GM12878 (cell line): ENCODE results near the gene PRKCQ. TPM values are rescaled to one million over a fixed set of nuclear protein-coding genes. Genes with fewer than 3 reads are reported as not detected.
A peak's percentile ranks its signal among the peaks of the same experiment; 100 is the strongest.

Source experiments
- ATAC-seq: fragments of 200-7000 bp; cut with Tn5 transposase; 3 replicates; pipeline ENCODE4 v1.9.1; 2020; ENCODE audit warnings: mild to moderate bottlenecking, moderate library complexity
- BruUV-seq: library from RNA; stranded (reverse); fragments of 400-500 nt; replicated peaks from 2 replicates; lab custom pipeline; 2021; lab: Mats Ljungman, UMichigan
- CTCF ChIA-PET: fragments of 300-600 bp; sonication (Branson Sonifier 250); formaldehyde crosslinking; extraction: SDS; loops from one replicate; lab custom pipeline; 2021; ENCODE audit warnings: inconsistent platforms; lab: Yijun Ruan, JAX
- POLR2A ChIA-PET: fragments of 350-600 bp; formaldehyde crosslinking; extraction: SDS; loops from one replicate; lab custom pipeline; 2021; ENCODE audit warnings: inconsistent platforms; lab: Charles Lee
- RAD21 ChIA-PET: fragments of 300-600 bp; sonication (Branson Sonifier 250); formaldehyde crosslinking; loops from one replicate; lab custom pipeline; 2023; ENCODE audit warnings: antibody characterized with exemption; ENCODE audit not compliant: unreplicated experiment; lab: Charles Lee
- SMC1A ChIA-PET: fragments of 300-600 bp; sonication (Branson Sonifier 250); formaldehyde crosslinking; loops from one replicate; lab custom pipeline; 2023; ENCODE audit not compliant: unreplicated experiment, uncharacterized antibody; lab: Charles Lee
- DNase-seq: peaks from one replicate; pipeline ENCODE4 v3.0.0-alpha.2; 2011; ENCODE audit warnings: low read depth, low spot score
- FAIRE-seq: peaks from 3 replicates; lab custom pipeline; 2011; peaks lifted over from hg19 to GRCh38; lab: Jason Lieb, UNC
- H2AFZ ChIP-seq: 2 replicates; pipeline ENCODE4 v1.6.0; 2011; ENCODE audit warnings: low read depth, low read length, control low read depth; ENCODE audit not compliant: control insufficient read depth
- H3K27ac ChIP-seq: 2 replicates; pipeline ENCODE4 v1.5.1; 2011; ENCODE audit warnings: control low read depth; ENCODE audit not compliant: control insufficient read depth, insufficient read depth
- H3K27me3 ChIP-seq, 2 experiments: replicated peaks in 1 of 2; 2 replicates each; pipeline versions ENCODE4 v1.6.0 to v1.6.1; 2011; ENCODE audit warnings: low read length in 1 of 2; ENCODE audit not compliant: control insufficient read depth in 2 of 2, insufficient read depth in 2 of 2
- H3K36me3 ChIP-seq, 2 experiments: 2 replicates each; pipeline ENCODE4 v1.5.1; 2011; ENCODE audit warnings: low read length in 1 of 2; ENCODE audit not compliant: control insufficient read depth in 2 of 2, insufficient read depth in 2 of 2
- H3K4me1 ChIP-seq: 2 replicates; pipeline ENCODE4 v1.6.1; 2011; ENCODE audit warnings: mild to moderate bottlenecking, low read length, moderate library complexity, mixed read lengths; ENCODE audit not compliant: control insufficient read depth, insufficient read depth
- H3K4me2 ChIP-seq: 2 replicates; pipeline ENCODE4 v1.6.0; 2011; ENCODE audit warnings: control low read depth; ENCODE audit not compliant: control insufficient read depth, insufficient read depth
- H3K4me3 ChIP-seq: fragments of 200-600 bp; sonication (generic); 2 replicates; pipeline ENCODE4 v1.5.1; 2016
- H3K79me2 ChIP-seq: 2 replicates; pipeline ENCODE4 v1.6.0; 2011; ENCODE audit warnings: low read length; ENCODE audit not compliant: control insufficient read depth, insufficient read depth
- H3K9ac ChIP-seq: 2 replicates; pipeline ENCODE4 v1.8.0; 2011; ENCODE audit warnings: low read length, control low read depth, mixed read lengths; ENCODE audit not compliant: control insufficient read depth, insufficient read depth
- H3K9me3 ChIP-seq: replicated peaks from 3 replicates; pipeline ENCODE4 v1.5.1; 2011; ENCODE audit warnings: mild to moderate bottlenecking, low read length; ENCODE audit not compliant: control insufficient read depth, insufficient read depth
- H4K20me1 ChIP-seq: 2 replicates; pipeline ENCODE4 v1.6.0; 2011; ENCODE audit not compliant: control insufficient read depth, insufficient read depth
- BMI1 ChIP-seq: fragments of 450-650 bp; IDR thresholded peaks from 2 replicates; pipeline ENCODE4 v1.6.1; 2016; ENCODE audit warnings: mild to moderate bottlenecking, moderate library complexity, borderline replicate concordance
- BRCA1 ChIP-seq: IDR thresholded peaks from 2 replicates; pipeline ENCODE4 v1.6.1; 2011; ENCODE audit warnings: low read depth, low read length, improper control_type of control experiment
- DPF2 ChIP-seq: fragments of 450-650 bp; IDR thresholded peaks from 2 replicates; pipeline ENCODE4 v1.6.1; 2017; ENCODE audit warnings: mild to moderate bottlenecking
- E2F4 ChIP-seq: IDR thresholded peaks from 2 replicates; pipeline ENCODE4 v1.6.1; 2012; ENCODE audit warnings: low read depth, low read length, improper control_type of control experiment
- GATAD2B ChIP-seq: fragments of 450-650 bp; conservative IDR thresholded peaks from 2 replicates; pipeline ENCODE4 v1.6.1; 2017; ENCODE audit warnings: low read depth, mild to moderate bottlenecking, moderate library complexity
- IKZF1 ChIP-seq: fragments of 450-650 bp; conservative IDR thresholded peaks from 2 replicates; pipeline ENCODE4 v1.6.1; 2017; ENCODE audit warnings: antibody characterized with exemption, mild to moderate bottlenecking
- MEF2B ChIP-seq: fragments of 450-650 bp; IDR thresholded peaks from 2 replicates; pipeline ENCODE4 v1.6.1; 2018; ENCODE audit warnings: mild to moderate bottlenecking, moderate library complexity; ENCODE audit not compliant: partially characterized antibody, poor library complexity, severe bottlenecking
- MXI1 ChIP-seq: fragments of 150-350 bp; IDR thresholded peaks from 2 replicates; pipeline ENCODE4 v1.6.1; 2011; ENCODE audit warnings: low read depth, mild to moderate bottlenecking, inconsistent platforms, low read length, improper control_type of control experiment
- NR2C1 ChIP-seq: fragments of 450-650 bp; IDR thresholded peaks from 2 replicates; pipeline ENCODE4 v1.6.1; 2017; ENCODE audit warnings: antibody characterized with exemption, mild to moderate bottlenecking, moderate library complexity
- NR2F1 ChIP-seq: fragments of 450-650 bp; conservative IDR thresholded peaks from 2 replicates; pipeline ENCODE4 v1.6.1; 2017; ENCODE audit warnings: mild to moderate bottlenecking
- RAD21 ChIP-seq: IDR thresholded peaks from 2 replicates; pipeline ENCODE4 v1.6.1; 2011; ENCODE audit warnings: mild to moderate bottlenecking, low read depth, low read length, moderate library complexity; ENCODE audit not compliant: insufficient read depth
- RELA ChIP-seq: fragments of 450-650 bp; IDR thresholded peaks from 2 replicates; pipeline ENCODE4 v1.8.0; 2014; ENCODE audit warnings: borderline replicate concordance; ENCODE audit not compliant: partially characterized antibody
- YY1 ChIP-seq: IDR thresholded peaks from 2 replicates; pipeline ENCODE4 v1.6.1; 2011; ENCODE audit warnings: low read depth, mild to moderate bottlenecking, low read length
- ZNF24 ChIP-seq: fragments of 450-650 bp; IDR thresholded peaks from 2 replicates; pipeline ENCODE4 v1.6.1; 2017; ENCODE audit warnings: antibody characterized with exemption, mild to moderate bottlenecking
- ZNF592 ChIP-seq: fragments of 450-650 bp; IDR thresholded peaks from 2 replicates; pipeline ENCODE4 v1.6.1; 2017; ENCODE audit warnings: mild to moderate bottlenecking, moderate library complexity
- WGBS: methylation state at CpG from one replicate; pipeline ENCODE4 v1.1.6; 2016; ENCODE audit warnings: low lambda C conversion rate; ENCODE audit not compliant: insufficient replicate concordance, insufficient coverage; ENCODE audit errors: missing lambda C conversion rate; 5-methylcytosine and 5-hydroxymethylcytosine counted together
- in situ Hi-C: fragments of 300-500 bp; cut with MboI; formaldehyde crosslinking; loops from 9 replicates; pipeline ENCODE4 v1.14.3; 2018; ENCODE audit warnings: mixed read lengths
- intact Hi-C: fragments of 100-400 bp; cut with micrococcal nuclease; formaldehyde crosslinking; loops from one replicate; pipeline ENCODE4 v1.14.2; 2022; ENCODE audit not compliant: unreplicated experiment
- polyA plus RNA-seq, 11 experiments: library from polyadenylated mRNA; depleted of rRNA in 4 of 11; unstranded in 6 of 11; stranded (reverse) in 5 of 11; fragments of >200 nt; fragmentation: Nextera tagmentation in 4 of 11; fragmentation: Illumina TruSeq in 1 of 11; extraction: Ambion mirVana in 4 of 11; extraction: Trizol in 1 of 11; gene quantifications; 1 replicate in 1 of 11; 2 replicates in 10 of 11; pipeline versions ENCODE4 v1.2.1 to v1.2.3, GENCODE V29; 2011 to 2016; ENCODE audit warnings: inconsistent platforms in 2 of 11, missing spikeins in 2 of 11, low read depth in 1 of 11
- total RNA-seq, 4 experiments: library from RNA; depleted of rRNA in 3 of 4; stranded (reverse); fragments of >200 nt in 3 of 4; fragmentation: Illumina TruSeq in 1 of 4; extraction: Trizol in 1 of 4; gene quantifications; 2 replicates each; pipeline versions ENCODE4 v1.2.1 to v1.2.3, GENCODE V29; 2013 to 2021

The PRKCQ gene
- total and polyA plus RNA-seq, 10 of the 15 experiments (the other 5 are each of a cell fraction or from before 2014, with no cell fraction given): 0.26 to 8.9 (median 0.98) TPM

- in situ Hi-C loops (no loop called here), intact Hi-C loops (loop anchor here (5.0 to 10.0 kb wide), 2 partner anchors 87 to 136 kb away; no protein-coding TSS in a partner anchor)
- Histone ChIP-seq H3K4me2 (peak overlapping the region; percentile 77), H3K36me3 (no peaks in the 10 kb centered on the region), H3K79me2 (no peaks in the 10 kb centered on the region), H4K20me1 (no peaks in the 10 kb centered on the region), H3K4me1 (no peaks in the 10 kb centered on the region), H3K9ac (no peak overlapping the region), H3K27me3 (peaks cover 3 to 5% of the 10 kb centered on the region in 2 experiments), H3K4me3 (peak overlapping the region; percentile 37), H3K27ac (no peak overlapping the region), H2AFZ (peak overlapping the region; percentile 65), H3K9me3 (no peaks in the 10 kb centered on the region)
- SMC1A ChIA-PET: interaction anchor here (0.6 to 2.8 kb wide), 15 partner anchors 10 to 171 kb away, joined by 3 to 14 read pairs (median 4); no protein-coding TSS in a partner anchor
- DNase-seq (no peak), FAIRE-seq (no peak), ATAC-seq (peak; percentile 94)
- RAD21 ChIA-PET: interaction anchor here (0.6 to 2.6 kb wide), 11 partner anchors 9 to 378 kb away, joined by 3 to 16 read pairs (median 4); no protein-coding TSS in a partner anchor
- 2% methylated on average over 39 of the region's 56 CpGs for WGBS
- POLR2A ChIA-PET: interaction anchor here (0.6 to 0.8 kb wide), 3 partner anchors 38 to 509 kb away, joined by 3 to 6 read pairs (median 5); no protein-coding TSS in a partner anchor
- CTCF ChIA-PET: interaction anchor here (0.6 to 3.3 kb wide), 16 partner anchors 9 to 135 kb away, joined by 3 to 22 read pairs (median 4); no protein-coding TSS in a partner anchor
- BruUV-seq: no TSS peak
- TF ChIP-seq NR2F1 (peak; percentile 66; the same call in 1 of the 2 replicates), YY1 (peak; percentile 35; the same call in 1 of the 2 replicates), MEF2B (peak; percentile 23), ZNF24 (0 out of 2 replicates have a peak, but pooled peaks have one; percentile 9), ZNF592 (peak; percentile 64; the same call in 1 of the 2 replicates), BRCA1 (no peak), GATAD2B (peak; percentile 86; the same call in 1 of the 2 replicates), RELA (peak; percentile 12), BMI1 (no peak), RAD21 (peak; percentile 15; the same call in 1 of the 2 replicates), DPF2 (peak; percentile 66), NR2C1 (0 out of 2 replicates have a peak, but pooled peaks have one; percentile 29), MXI1 (no peak; the same call in 1 of the 2 replicates), E2F4 (no peak), IKZF1 (peak; percentile 87)
These were observed 378 bp upstream of the PRKCQ start for GRCh38 chr10:6580279-6581029.
